Endothelial cell of umbilical vein (primary cell): ENCODE data around the gene SPATA18. TPM values are rescaled to one million over a fixed set of nuclear protein-coding genes. Genes with fewer than 3 reads are reported as not detected.

Experiments used
- BruUV-seq: library from RNA; stranded (reverse); fragments of 400-500 nt; replicated peaks from 2 replicates; lab custom pipeline; 2021; lab: Mats Ljungman, UMichigan
- CTCF ChIA-PET: fragments of 300-600, 350-600 bp; sonication (Branson Sonifier 250); formaldehyde crosslinking; loops from one replicate; lab custom pipeline; 2021; ENCODE audit warnings: antibody characterized with exemption, inconsistent platforms; lab: Charles Lee
- POLR2A ChIA-PET: fragments of 300-600, 350-600 bp; sonication (Branson Sonifier 250); formaldehyde crosslinking; loops from one replicate; lab custom pipeline; 2021; ENCODE audit warnings: antibody characterized with exemption, inconsistent platforms; lab: Charles Lee
- DNase-seq: peaks from one replicate; pipeline ENCODE4 v3.0.0-alpha.2; 2011; ENCODE audit warnings: low read depth, low spot score
- FAIRE-seq: peaks from 2 replicates; lab custom pipeline; 2011; peaks lifted over from hg19 to GRCh38; lab: Jason Lieb, UNC
- H2AFZ ChIP-seq: 2 replicates; pipeline ENCODE4 v1.6.0; 2012; ENCODE audit warnings: low read depth, low read length, control low read depth, inconsistent platforms
- H3K27ac ChIP-seq: 2 replicates; pipeline ENCODE4 v1.5.1; 2011; ENCODE audit warnings: low read depth, mild to moderate bottlenecking, control low read depth, low read length, moderate library complexity; ENCODE audit not compliant: insufficient read depth
- H3K27me3 ChIP-seq, 2 experiments: 2 replicates each; pipeline versions ENCODE4 v1.6.0 to v1.6.1; 2011; ENCODE audit warnings: low read length in 2 of 2, mixed read lengths in 1 of 2; ENCODE audit not compliant: control insufficient read depth in 2 of 2, insufficient read depth in 2 of 2
- H3K36me3 ChIP-seq, 2 experiments: 2 replicates in 1 of 2; 3 replicates in 1 of 2; pipeline ENCODE4 v1.5.1; 2011; ENCODE audit warnings: low read length in 2 of 2, mild to moderate bottlenecking in 1 of 2, moderate library complexity in 1 of 2; ENCODE audit not compliant: control insufficient read depth in 2 of 2, insufficient read depth in 2 of 2; ENCODE audit errors: extremely low read depth in 1 of 2
- H3K4me1 ChIP-seq: 3 replicates; pipeline ENCODE4 v1.5.1; 2011; ENCODE audit warnings: mild to moderate bottlenecking, low read length; ENCODE audit not compliant: control insufficient read depth, insufficient read depth; ENCODE audit errors: extremely low read depth
- H3K4me2 ChIP-seq: 2 replicates; pipeline ENCODE4 v1.6.1; 2011; ENCODE audit warnings: low read length, control low read depth, mixed read lengths; ENCODE audit not compliant: insufficient read depth
- H3K4me3 ChIP-seq, 3 experiments: fragments of 200-600 bp in 1 of 3; sonication (generic), shearing (Covaris generic) in 1 of 3; replicated peaks in 1 of 3; 2 replicates each; pipeline ENCODE4 v1.5.1; 2011 to 2016; ENCODE audit warnings: control low read depth in 3 of 3, low read length in 3 of 3, mild to moderate bottlenecking in 2 of 3, inconsistent platforms in 1 of 3, low read depth in 1 of 3, moderate library complexity in 1 of 3; ENCODE audit not compliant: insufficient read depth in 1 of 3
- H3K79me2 ChIP-seq: 2 replicates; pipeline ENCODE4 v1.6.0; 2012; ENCODE audit warnings: low read length, inconsistent platforms; ENCODE audit not compliant: control insufficient read depth, insufficient read depth
- H3K9ac ChIP-seq: replicated peaks from 2 replicates; pipeline ENCODE3; 2011; ENCODE audit warnings: low read length, control low read depth; ENCODE audit not compliant: insufficient read depth; ENCODE audit errors: extremely low read depth
- H3K9me1 ChIP-seq: replicated peaks from 3 replicates; pipeline ENCODE4 v1.6.0; 2011; ENCODE audit warnings: mild to moderate bottlenecking, low read length; ENCODE audit not compliant: control insufficient read depth, insufficient read depth; ENCODE audit errors: extremely low read depth
- H3K9me3 ChIP-seq: replicated peaks from 2 replicates; pipeline ENCODE4 v1.5.1; 2012; ENCODE audit warnings: low read length, inconsistent platforms; ENCODE audit not compliant: control insufficient read depth, insufficient read depth
- H4K20me1 ChIP-seq: replicated peaks from 2 replicates; pipeline ENCODE3; 2011; ENCODE audit warnings: mild to moderate bottlenecking, low read length; ENCODE audit not compliant: control insufficient read depth, insufficient read depth; ENCODE audit errors: extremely low read depth
- CTCF ChIP-seq, 2 donors: IDR thresholded peaks; 1 replicate in 1 of 2; 2 replicates in 1 of 2; pipeline ENCODE4 v1.5.1; 2011; ENCODE audit warnings: low read length in 2 of 2, mild to moderate bottlenecking in 2 of 2, moderate library complexity in 2 of 2, control low read depth in 1 of 2, inconsistent platforms in 1 of 2, low read depth in 1 of 2; ENCODE audit not compliant: insufficient read depth in 1 of 2; ENCODE audit errors: extremely low read depth in 1 of 2
- EZH2 ChIP-seq: IDR thresholded peaks from 2 replicates; pipeline ENCODE4 v1.6.1; 2012; ENCODE audit warnings: borderline replicate concordance, low read depth, mild to moderate bottlenecking, moderate library complexity, low read length, inconsistent platforms; ENCODE audit not compliant: severe bottlenecking
- FOS ChIP-seq: IDR thresholded peaks from 2 replicates; pipeline ENCODE4 v1.6.1; 2011; ENCODE audit warnings: mild to moderate bottlenecking, low read length, moderate library complexity, borderline replicate concordance; ENCODE audit not compliant: insufficient read depth
- GATA2 ChIP-seq: IDR thresholded peaks from 2 replicates; pipeline ENCODE4 v1.7.0; 2011; ENCODE audit warnings: low read depth, mild to moderate bottlenecking, moderate library complexity, mixed read lengths, low read length; ENCODE audit not compliant: insufficient read length, insufficient read depth
- JUN ChIP-seq: IDR thresholded peaks from 2 replicates; pipeline ENCODE4 v1.6.1; 2011; ENCODE audit warnings: borderline replicate concordance, low read depth; ENCODE audit not compliant: insufficient read length, insufficient read depth
- MAX ChIP-seq: IDR thresholded peaks from 2 replicates; pipeline ENCODE4 v1.6.1; 2011; ENCODE audit not compliant: insufficient read depth, insufficient read length
- MYC ChIP-seq: IDR thresholded peaks from one replicate; pipeline ENCODE4 v1.6.1; 2011; ENCODE audit warnings: mild to moderate bottlenecking, low read depth, low read length
- POLR2A ChIP-seq: IDR thresholded peaks from 2 replicates; pipeline ENCODE4 v1.6.1; 2012; ENCODE audit warnings: low read depth, mild to moderate bottlenecking, control low read depth, low read length
- POLR2AphosphoS5 ChIP-seq: IDR thresholded peaks from 2 replicates; pipeline ENCODE4 v1.6.1; 2012; ENCODE audit warnings: low read depth, mild to moderate bottlenecking, control low read depth, low read length, moderate library complexity; ENCODE audit not compliant: insufficient read depth
- dilution Hi-C: fragments of 300-500 bp; cut with MboI; formaldehyde crosslinking; loops from one replicate; pipeline ENCODE4 v1.15.0; 2019; ENCODE audit warnings: low sequenced_read_pairs; ENCODE audit not compliant: extremely low pct_ligation_motif_present
- intact Hi-C: fragments of 100-400 bp; cut with micrococcal nuclease; formaldehyde crosslinking; loops from one replicate; pipeline ENCODE4 v1.10.0; 2022
- polyA plus RNA-seq, 4 experiments: library from polyadenylated mRNA; depleted of rRNA in 3 of 4; stranded (reverse) in 3 of 4; unstranded in 1 of 4; fragments of >200 nt; gene quantifications; 2 replicates each; pipeline versions ENCODE4 v1.2.1 to v1.2.3, GENCODE V29; 2011 to 2012; ENCODE audit warnings: missing spikeins in 1 of 4
- total RNA-seq: library from RNA; stranded (reverse); gene quantifications from 2 replicates; pipeline ENCODE4 v1.2.3, GENCODE V29; 2021

The SPATA18 gene
- total and polyA plus RNA-seq, 2 donors (not counting 3 experiments of a cell fraction or from before 2014, with no cell fraction given) = 2.7 to 4.6 TPM

- dilution Hi-C loops (no loop called here), intact Hi-C loops (no loop called here)
- H3K36me3 ChIP-seq = no peaks in the 10 kb centered on the region
- H3K9ac ChIP-seq = no peak overlapping the region
- H3K79me2 ChIP-seq = no peaks in the 10 kb centered on the region
- H3K27me3 ChIP-seq = no peaks in the 10 kb centered on the region
- no peak overlapping the region for H3K27ac ChIP-seq
- ChIA-PET POLR2A (no interaction called here), CTCF (no interaction called here)
- H3K4me2 ChIP-seq = no peak overlapping the region
- BruUV-seq = no TSS peak
- H3K9me1 ChIP-seq = no peaks in the 10 kb centered on the region
- DNase-seq = no peak
- FAIRE-seq = no peak
- H2AFZ ChIP-seq = no peak overlapping the region
- no peaks in the 10 kb centered on the region for H3K9me3 ChIP-seq
- no peak overlapping the region for H3K4me3 ChIP-seq
- no peaks in the 10 kb centered on the region for H4K20me1 ChIP-seq
- H3K4me1 ChIP-seq = no peaks in the 10 kb centered on the region
- TF ChIP-seq POLR2A = no peak
Measured at GRCh38 chr4:52094376-52095145, 43.5 kb downstream of the SPATA18 start.

- no peaks in the 10 kb centered on the region for H3K36me3 ChIP-seq
- intact Hi-C loops = no loop called here
- POLR2A ChIA-PET = no interaction called here
- dilution Hi-C loops = no loop called here
- H4K20me1 ChIP-seq = no peaks in the 10 kb centered on the region
- no TSS peak for BruUV-seq
- no peak overlapping the region for H2AFZ ChIP-seq
- no peaks in the 10 kb centered on the region for H3K4me1 ChIP-seq
- CTCF ChIA-PET = no interaction called here
- H3K9me3 ChIP-seq = no peaks in the 10 kb centered on the region
- no peaks in the 10 kb centered on the region for H3K27me3 ChIP-seq
- H3K4me3 ChIP-seq = no peak overlapping the region
- TF ChIP-seq POLR2AphosphoS5 = no peak
- no peak for TF ChIP-seq POLR2A
- TF ChIP-seq FOS = no peak
- no peak for TF ChIP-seq CTCF (IDR thresholded peaks at IDR 0.05; ENCODE audit: extremely low read depth in 1 of 2, insufficient read depth in 1 of 2, low read depth in 1 of 2, low read length in 2 of 2)
- TF ChIP-seq JUN = no peak
- TF ChIP-seq GATA2 = no peak
- no peak for TF ChIP-seq MAX
- TF ChIP-seq MYC = no peak
- TF ChIP-seq EZH2 = no peak
- H3K9me1 ChIP-seq = no peaks in the 10 kb centered on the region
- H3K79me2 ChIP-seq = no peaks in the 10 kb centered on the region
- DNase-seq = no peak
- no peak overlapping the region for H3K27ac ChIP-seq
- no peak overlapping the region for H3K9ac ChIP-seq
- no peak overlapping the region for H3K4me2 ChIP-seq
- no peak for FAIRE-seq
Measured at GRCh38 chr4:52095374-52095773, 44.3 kb downstream of the SPATA18 start.
